Left ventricle myocardium inferior (tissue), 1 donor: ENCODE data around the gene LDLRAD4. TPM values are rescaled to one million over a fixed set of nuclear protein-coding genes. Genes with fewer than 3 reads are reported as not detected.

ENCODE experiments used
- DNase-seq: peaks from one replicate; pipeline ENCODE4 v3.0.0-alpha.2; 2020
- H3K27ac ChIP-seq: fragments of 200-600 bp; replicated peaks from 2 replicates; pipeline ENCODE4 v1.8.0; 2021
- H3K27me3 ChIP-seq: fragments of 200-600 bp; 2 replicates; pipeline ENCODE4 v1.8.0; 2021; ENCODE audit warnings: low read depth
- H3K36me3 ChIP-seq: fragments of 200-600 bp; 2 replicates; pipeline ENCODE4 v1.8.0; 2021
- H3K4me1 ChIP-seq: fragments of 200-600 bp; 2 replicates; pipeline ENCODE4 v1.8.0; 2021
- H3K4me3 ChIP-seq: fragments of 200-600 bp; 2 replicates; pipeline ENCODE4 v1.8.0; 2021; ENCODE audit warnings: mild to moderate bottlenecking, moderate library complexity
- H3K9me3 ChIP-seq: fragments of 200-600 bp; replicated peaks from 2 replicates; pipeline ENCODE4 v1.8.0; 2021
- intact Hi-C: fragments of 100-400 bp; cut with micrococcal nuclease; formaldehyde crosslinking; loops from one replicate; pipeline ENCODE4 v1.11.0; 2022
- total RNA-seq: library from RNA; stranded (reverse); fragmentation: NEBNext Ultra II Directional; extraction: Animal tissue kit (Norgen Biotek cat#: 25700); gene quantifications from one replicate; pipeline ENCODE4 v1.2.1, GENCODE V29; 2021
- TF ChIP-seq, protein P1 (sequence below): fragments of 200-600 bp; IDR thresholded peaks from 2 replicates; pipeline ENCODE4 v1.8.0; 2021; ENCODE audit warnings: antibody characterized with exemption, mild to moderate bottlenecking, borderline replicate concordance
- donor health status: DM: no; HTN: yes; CAD: no; lungs with severe emphysema.

Gene LDLRAD4
- total RNA-seq, 1 donor from 2014 or later = 43.3 TPM

DNA sequence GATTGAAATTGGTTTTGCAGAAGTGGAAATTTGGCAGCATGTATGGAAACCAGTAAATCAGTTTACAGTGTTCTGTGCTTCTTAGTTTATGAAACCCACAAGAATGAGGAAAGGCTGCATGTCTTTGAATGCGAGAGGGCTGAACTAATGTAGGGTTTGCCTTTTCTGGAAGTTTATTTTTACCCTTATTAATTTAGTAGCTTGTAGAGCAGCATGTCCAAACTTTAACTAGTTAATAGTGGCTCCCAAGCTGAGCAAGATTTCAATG, 50.4 kb downstream of the LDLRAD4 start:
- Histone ChIP-seq H3K4me3 (no peak overlapping the region), H3K9me3 (no peaks in the 10 kb centered on the region), H3K4me1 (peaks cover 100% of the 10 kb centered on the region), H3K27ac (peak overlapping the region; percentile 81), H3K27me3 (no peaks in the 10 kb centered on the region), H3K36me3 (no peaks in the 10 kb centered on the region)
- TF ChIP-seq, protein P1, sequence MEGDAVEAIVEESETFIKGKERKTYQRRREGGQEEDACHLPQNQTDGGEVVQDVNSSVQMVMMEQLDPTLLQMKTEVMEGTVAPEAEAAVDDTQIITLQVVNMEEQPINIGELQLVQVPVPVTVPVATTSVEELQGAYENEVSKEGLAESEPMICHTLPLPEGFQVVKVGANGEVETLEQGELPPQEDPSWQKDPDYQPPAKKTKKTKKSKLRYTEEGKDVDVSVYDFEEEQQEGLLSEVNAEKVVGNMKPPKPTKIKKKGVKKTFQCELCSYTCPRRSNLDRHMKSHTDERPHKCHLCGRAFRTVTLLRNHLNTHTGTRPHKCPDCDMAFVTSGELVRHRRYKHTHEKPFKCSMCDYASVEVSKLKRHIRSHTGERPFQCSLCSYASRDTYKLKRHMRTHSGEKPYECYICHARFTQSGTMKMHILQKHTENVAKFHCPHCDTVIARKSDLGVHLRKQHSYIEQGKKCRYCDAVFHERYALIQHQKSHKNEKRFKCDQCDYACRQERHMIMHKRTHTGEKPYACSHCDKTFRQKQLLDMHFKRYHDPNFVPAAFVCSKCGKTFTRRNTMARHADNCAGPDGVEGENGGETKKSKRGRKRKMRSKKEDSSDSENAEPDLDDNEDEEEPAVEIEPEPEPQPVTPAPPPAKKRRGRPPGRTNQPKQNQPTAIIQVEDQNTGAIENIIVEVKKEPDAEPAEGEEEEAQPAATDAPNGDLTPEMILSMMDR = no peak
- no peak for DNase-seq
- intact Hi-C loops = no loop called here

DNA sequence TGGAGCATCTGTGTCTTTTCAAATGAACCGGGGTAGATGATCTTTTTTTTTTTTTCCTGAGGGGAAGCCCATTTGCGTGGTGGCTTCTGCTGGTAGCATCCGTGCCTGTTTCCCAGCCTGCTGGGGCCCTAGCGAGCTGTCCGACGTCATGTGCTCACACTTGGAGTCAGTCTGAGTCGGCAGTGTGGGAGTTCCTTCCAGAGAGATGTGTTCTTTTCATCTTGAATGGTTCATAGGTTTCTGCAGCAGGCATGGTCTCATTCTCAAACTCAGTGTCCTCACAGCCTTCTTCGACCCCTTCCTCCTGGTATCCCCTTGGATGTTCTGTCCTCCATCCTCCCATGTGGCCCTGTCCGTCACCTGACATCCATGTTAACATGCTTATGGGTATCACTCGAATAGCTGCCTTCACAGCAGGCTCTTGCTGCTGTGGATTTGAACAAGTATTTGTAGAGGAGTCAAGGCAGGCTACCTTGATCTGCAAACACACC, 51.0 kb downstream of the LDLRAD4 start:
- DNase-seq = peak; percentile 40
- no peak overlapping the region for H3K4me3 ChIP-seq
- intact Hi-C loops = loop anchor here (10.0 kb wide), 1 partner anchor 45 kb away; no protein-coding TSS in a partner anchor
- no peaks in the 10 kb centered on the region for H3K9me3 ChIP-seq
- H3K4me1 ChIP-seq = peaks cover 100% of the 10 kb centered on the region
- H3K27me3 ChIP-seq = no peaks in the 10 kb centered on the region
- no peaks in the 10 kb centered on the region for H3K36me3 ChIP-seq
- peak overlapping the region; percentile 81 for H3K27ac ChIP-seq
- TF ChIP-seq, protein P1 = no peak

GRCh38 chr18:13270279-13270855, 51.8 kb downstream of the LDLRAD4 start:
- Histone ChIP-seq H3K4me1 (peaks cover 100% of the 10 kb centered on the region), H3K27ac (peak overlapping the region; percentile 82), H3K9me3 (no peaks in the 10 kb centered on the region), H3K4me3 (no peak overlapping the region), H3K27me3 (no peaks in the 10 kb centered on the region), H3K36me3 (no peaks in the 10 kb centered on the region)
- TF ChIP-seq, protein P1 = no peak
- DNase-seq = no peak
- intact Hi-C loops = loop anchor here (10.0 kb wide), 1 partner anchor 46 kb away; no protein-coding TSS in a partner anchor

DNA sequence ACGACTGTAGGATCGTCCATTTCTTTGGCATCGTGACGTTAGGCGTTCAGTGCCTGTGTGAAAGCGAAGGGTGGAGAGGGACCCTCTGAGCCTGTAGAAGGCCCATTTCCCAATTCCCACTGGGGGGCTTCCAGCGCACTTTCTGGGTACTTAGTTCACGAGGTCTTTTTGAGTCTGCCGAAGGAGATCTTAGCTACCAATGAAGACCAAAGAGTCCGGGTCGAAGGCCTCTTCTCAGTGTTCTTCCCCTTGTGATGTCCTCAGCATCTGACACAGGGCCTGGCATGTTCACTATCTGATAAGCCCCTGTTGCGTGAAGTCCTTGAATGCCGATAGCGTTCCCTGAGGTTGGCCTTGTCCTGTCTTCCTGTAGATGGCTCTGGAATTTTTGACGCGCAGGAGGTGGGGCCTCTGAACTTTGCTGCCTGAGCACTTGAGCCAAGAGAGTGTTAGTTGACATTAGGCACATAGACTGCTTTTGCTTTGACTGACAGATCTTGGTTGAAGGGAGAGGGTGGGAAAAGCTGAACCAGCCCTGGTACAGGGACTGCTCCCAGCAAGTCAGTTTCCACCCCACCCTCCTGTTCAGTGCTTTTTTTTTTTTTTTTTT, 52.8 kb downstream of the LDLRAD4 start:
- intact Hi-C loops = loop anchor here (10.0 kb wide), 1 partner anchor 47 kb away; no protein-coding TSS in a partner anchor

DNA sequence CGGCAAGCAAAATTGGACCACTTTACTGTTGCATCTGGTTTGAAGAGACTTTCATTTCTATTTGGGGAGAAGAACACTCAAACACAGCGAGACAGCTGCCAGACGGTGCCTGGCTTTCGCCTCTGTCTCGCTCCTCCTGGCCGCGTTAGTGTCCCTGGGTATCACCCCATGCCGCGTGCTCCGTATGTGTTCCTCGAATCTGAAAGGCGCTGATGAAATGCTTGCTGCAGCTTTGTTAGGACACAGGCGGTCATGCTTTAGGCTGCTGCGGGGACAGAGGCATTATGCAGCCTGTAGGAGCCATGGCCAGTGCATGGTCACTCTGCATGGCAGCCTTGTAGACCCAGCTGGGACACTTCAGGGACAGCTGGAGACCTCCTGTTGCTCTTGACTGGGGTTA, 53.9 kb downstream of the LDLRAD4 start:
- DNase-seq = peak; percentile 59
- H3K27me3 ChIP-seq = no peaks in the 10 kb centered on the region
- TF ChIP-seq, protein P1 = no peak
- intact Hi-C loops = loop anchor here (10.0 kb wide), 1 partner anchor 48 kb away; no protein-coding TSS in a partner anchor
- H3K36me3 ChIP-seq = no peaks in the 10 kb centered on the region
- peak overlapping the region; percentile 24 for H3K4me3 ChIP-seq
- H3K27ac ChIP-seq = peak overlapping the region; percentile 82
- H3K9me3 ChIP-seq = no peaks in the 10 kb centered on the region
- H3K4me1 ChIP-seq = peaks cover 100% of the 10 kb centered on the region

More for the DNA sequence above, 52.8 kb downstream of the LDLRAD4 start:
- Histone ChIP-seq H3K36me3 (no peaks in the 10 kb centered on the region), H3K27me3 (no peaks in the 10 kb centered on the region), H3K4me3 (no peak overlapping the region), H3K27ac (peak overlapping the region; percentile 82), H3K9me3 (no peaks in the 10 kb centered on the region), H3K4me1 (peaks cover 100% of the 10 kb centered on the region)
- DNase-seq = peak; percentile 58
- TF ChIP-seq, protein P1 = no peak
